Muscle of back (tissue), 11 donors: Measurements from ENCODE around the gene STIM2. TPM values are rescaled to one million over a fixed set of nuclear protein-coding genes. Genes with fewer than 3 reads are reported as not detected.

Source experiments
- DNase-seq, 3 donors: peaks; one replicate each; pipeline versions ENCODE4 v3.0.0 to v3.0.0-alpha.2; 2013
- polyA plus RNA-seq, 10 donors: library from polyadenylated mRNA; unstranded; fragments of 120-200 nt; gene quantifications; one replicate each; pipeline ENCODE4 v1.2.1, GENCODE V29; 2013; ENCODE audit not compliant: insufficient read length in 10 of 10

STIM2 gene
- polyA plus RNA-seq, 10 donors, result 37.5 to 68.9 (median 44.7) TPM

DNA sequence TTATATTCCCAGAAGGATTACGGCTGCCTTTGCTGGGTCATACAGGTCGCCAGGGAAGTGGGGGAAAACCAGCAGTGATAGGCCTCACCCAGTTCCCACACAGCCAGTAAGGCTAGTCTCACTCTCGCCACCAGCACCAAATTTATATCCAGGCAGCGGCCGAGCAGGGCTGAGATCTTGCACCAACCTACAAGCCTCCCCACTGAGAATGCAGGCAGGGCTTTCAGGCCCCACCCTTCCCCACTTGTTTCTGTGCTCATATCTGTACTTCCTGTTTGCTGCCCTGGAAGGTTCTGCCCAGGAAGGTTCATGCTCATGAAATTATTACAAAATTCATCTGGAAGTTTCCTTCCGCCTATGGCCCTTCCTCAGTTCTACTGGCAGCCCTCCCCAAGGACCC lies 179.7 kb downstream of the STIM2 start:
- no peak for DNase-seq

DNA sequence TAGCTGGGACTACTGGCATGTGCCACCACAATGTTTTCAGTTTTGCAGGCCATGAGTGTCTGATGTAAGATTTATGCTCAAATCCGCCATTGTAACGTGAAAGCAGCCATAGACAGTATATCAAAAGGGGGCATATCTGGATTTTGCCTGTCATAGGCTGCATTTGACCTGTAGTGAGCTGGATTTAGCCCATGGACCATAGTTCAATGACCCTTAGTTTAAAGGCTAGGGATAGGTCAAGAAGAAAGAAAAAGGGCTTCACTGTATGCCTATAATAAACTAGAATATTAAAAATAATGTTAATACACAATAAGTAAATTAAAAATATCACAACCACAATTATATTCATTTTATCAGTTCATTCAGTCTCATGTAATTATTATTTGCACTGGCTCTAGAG lies 181.8 kb downstream of the STIM2 start:
- no peak for DNase-seq

DNA sequence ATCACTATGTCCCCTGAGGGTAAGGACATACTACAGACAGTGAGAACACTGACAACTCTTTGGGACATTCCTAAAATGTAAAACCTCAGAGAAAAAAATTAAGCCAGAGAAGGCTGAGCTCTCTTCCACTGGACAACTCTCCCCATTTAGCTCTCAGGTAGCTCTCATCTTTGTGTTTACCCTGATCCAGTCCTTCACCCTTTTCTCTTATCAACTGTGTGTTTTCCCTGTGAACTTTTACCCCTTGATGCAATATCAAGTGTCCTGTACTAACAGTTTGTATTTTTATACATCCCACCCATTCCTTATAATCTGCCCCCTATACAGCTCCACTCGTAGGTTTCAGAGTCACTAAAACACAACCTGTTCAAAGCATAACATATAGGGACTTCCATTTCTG lies 182.6 kb downstream of the STIM2 start:
- no peak for DNase-seq

DNA sequence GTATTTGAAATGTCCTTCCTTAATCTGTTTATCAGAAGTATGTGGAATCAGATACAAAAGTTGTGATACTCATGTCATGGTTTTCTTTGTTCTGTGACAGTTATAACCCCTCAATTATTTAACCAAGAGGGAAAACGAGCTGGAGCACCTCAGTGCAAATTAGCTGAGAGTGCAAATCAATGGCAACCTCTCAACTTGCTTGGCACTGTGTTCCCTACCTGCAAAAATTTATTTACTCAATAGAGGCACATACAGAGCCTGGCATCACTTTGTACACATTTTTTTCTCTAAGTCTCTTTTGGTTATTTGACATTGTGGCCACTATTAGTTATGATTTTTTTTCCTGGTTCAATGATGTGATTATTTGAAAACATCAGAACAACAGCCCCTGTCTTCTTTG lies 186.2 kb downstream of the STIM2 start:
- no peak for DNase-seq

DNA sequence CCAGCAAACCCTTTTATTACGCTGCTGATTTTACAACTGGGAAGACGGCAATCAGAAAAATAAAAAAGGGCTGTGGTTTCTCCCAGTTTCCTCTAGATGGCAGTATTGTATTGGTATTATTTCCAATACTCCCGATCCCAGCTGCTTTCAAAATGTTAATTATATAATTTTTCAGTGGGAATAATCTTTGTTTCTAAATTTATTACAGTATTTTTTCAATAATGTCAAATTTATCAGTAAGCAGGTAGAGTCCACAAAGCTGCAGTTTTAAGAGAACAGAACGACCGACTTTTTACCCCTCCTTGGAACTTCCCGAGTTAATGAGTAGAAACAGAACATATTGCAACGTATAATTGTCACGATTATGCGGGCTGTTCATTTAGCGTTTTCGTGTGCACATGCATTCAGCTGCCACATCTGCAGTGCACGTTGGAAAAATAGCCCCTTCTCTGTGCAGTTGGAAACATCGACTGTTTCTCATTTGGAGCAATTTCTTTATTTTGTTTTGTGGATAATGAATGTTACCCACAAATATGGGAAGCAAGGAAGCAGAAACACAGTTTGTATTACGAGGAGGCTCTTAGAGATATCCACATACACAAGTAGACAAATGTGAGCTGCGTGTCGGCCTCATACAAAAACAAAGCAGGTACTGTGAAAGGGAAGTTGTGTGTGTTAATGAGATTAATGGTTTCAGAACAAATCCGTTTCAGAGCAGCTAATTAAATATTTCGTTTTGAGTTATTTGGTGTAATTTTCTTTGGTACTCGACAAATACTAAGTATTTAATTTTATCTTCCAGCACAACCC lies 188.0 kb downstream of the STIM2 start:
- peak; percentile 27 to 75 (median 34) for DNase-seq

DNA sequence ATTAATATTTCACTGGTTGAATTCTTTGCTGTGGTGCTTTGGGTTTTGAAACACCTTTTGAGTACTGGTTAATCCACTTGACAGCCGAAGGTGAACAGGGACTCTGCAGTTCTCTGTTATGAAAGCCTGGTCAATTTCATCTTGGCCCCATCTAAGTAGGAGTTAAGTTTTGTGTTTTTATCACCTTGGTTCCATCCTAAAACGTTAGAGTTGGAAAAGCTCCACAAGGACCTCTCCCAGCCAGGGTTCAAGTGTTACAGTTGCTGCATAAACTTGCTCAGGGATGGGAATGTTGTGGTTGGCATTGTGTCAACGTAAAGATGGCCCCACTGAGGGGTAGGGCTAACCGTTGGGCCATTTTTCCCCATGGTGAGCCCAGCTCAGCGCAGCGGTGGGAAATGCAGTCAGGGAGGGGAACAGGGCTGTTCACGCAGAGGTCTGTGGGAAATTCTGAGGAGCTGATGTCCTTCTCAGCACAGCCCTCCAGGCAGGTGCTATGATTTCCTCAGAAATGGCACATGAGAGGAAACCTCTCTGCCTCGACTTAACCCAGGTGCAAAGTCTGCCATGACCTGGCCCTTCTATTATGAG lies 188.7 kb downstream of the STIM2 start:
- DNase-seq, result no peak

DNA sequence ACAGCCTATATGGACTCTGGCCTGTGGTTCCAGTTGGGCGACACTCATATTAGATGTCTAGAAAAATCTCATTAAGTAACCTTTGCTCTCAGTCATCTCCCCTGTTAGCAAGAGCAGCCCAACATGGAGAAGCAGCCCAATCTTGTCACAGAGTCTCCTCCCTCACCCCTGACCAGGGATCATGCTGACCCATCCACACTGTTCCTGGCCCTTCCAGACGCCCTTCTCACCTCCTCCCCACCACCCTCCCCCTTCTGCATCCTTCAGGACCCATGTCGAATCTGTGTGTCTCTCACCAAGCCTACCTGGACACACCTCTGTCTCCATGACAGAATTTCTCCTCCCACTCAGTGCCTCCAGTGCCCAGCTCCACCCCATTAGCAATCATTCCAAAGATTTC lies 190.1 kb downstream of the STIM2 start:
- DNase-seq, result no peak

DNA sequence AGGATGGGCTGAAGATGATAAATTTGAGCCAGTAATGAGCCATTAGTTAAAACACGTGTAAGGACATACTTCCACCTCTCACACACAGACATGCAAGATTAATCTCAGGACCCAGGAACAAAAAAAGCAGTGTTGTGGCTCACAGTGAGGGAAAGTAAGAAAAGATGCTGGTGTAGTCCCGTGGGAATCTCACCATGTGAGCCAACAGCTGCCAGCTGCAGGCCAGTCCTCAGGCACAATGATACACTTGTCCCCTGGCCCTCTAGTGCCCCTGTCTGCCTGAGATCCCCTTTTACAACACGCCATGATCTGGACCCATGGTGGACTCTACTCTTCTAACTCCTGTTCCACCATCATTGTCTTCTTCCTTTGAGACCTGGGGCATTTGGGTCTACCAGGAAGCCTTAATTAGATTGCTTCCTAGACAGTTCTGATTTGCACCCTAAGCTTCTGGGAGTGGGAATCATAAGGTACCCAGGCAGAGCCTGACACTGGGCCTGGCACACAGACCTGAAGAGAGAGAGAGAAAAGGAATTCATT lies 194.7 kb downstream of the STIM2 start:
- DNase-seq, result no peak

DNA sequence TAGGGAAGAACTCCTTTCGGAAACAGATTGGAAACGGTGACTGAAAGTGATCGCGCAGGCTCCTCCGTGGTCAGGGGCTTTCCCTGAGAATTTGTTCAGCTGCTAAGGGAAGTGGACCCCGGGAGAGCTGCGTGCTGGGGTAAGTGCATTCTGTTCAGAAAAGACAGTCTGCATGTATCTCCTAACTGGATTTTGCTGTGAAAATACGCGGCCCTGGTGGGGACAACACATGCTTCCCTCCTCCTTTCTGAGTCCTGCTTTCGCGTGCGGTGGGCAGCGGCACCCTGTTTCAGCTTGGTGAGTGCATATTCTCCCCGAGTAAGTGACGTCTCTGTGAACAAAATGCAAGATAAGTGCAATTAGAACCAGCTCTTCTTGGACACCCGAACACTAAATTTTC lies 195.6 kb downstream of the STIM2 start:
- DNase-seq, result no peak

DNA sequence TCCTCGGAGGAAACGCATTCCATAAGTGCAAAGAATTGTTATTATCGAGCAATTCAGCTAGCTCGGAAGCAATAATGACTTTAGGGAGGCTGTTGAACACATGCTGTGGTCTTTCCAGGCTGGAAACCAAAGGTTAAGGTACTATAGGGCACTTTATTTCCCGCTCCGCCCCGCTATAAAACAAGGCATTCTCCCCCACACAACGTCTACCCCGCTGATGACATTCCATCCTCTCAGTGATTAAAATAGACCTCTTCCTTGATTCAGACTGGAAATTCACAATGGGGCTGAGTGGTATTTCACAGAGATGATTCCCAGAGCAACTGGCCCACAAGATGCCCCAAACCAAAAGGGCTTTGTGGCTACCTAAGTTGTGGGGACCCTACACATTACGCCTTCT lies 196.4 kb downstream of the STIM2 start:
- DNase-seq, result no peak

DNA sequence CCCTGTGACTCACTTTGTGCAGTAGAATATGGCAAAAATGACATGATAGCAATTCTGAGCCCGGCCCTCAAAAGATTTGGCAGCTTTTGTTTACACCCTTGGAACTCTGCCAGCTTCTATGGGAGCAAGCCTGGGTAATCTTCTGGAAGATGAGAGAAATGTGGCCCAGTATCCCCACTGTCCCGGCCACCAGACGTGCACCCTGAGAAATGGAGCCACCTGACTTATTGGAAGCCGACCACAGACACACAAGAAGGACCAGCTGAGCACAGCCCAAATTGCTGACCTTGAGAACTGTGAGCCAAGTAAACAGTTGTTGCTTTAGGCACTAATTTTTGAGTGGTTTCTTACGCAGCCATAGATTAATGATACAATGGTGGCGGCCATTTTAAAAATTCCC lies 197.0 kb downstream of the STIM2 start:
- no peak for DNase-seq

DNA sequence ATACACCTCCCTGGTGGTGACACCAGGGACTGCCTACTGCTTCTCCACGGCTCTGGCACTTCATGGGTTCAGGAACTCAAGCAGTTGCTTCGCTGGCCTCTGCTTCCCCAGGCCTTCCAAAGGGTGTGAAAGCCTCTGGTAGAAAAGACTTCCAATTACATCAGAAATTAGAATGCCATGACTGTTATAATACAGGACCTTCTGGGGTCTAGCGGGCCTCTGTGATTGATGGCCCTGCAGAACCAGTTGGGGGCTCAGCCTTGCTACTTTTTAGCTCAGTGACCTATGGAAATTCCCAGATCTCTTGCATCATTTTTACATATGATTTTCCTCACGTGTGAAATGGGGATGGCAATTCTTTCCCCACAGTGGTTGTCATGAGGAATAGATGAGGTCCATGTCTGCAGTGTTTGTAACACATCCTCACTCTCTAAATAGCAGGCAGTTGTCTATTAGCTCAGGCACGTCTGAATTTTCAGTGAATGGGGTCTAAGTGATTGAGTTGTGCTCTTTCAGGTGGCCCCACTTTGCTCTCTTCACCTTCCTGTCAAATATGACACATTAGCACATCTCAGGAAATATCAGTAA lies 198.3 kb downstream of the STIM2 start:
- DNase-seq, result no peak

DNA sequence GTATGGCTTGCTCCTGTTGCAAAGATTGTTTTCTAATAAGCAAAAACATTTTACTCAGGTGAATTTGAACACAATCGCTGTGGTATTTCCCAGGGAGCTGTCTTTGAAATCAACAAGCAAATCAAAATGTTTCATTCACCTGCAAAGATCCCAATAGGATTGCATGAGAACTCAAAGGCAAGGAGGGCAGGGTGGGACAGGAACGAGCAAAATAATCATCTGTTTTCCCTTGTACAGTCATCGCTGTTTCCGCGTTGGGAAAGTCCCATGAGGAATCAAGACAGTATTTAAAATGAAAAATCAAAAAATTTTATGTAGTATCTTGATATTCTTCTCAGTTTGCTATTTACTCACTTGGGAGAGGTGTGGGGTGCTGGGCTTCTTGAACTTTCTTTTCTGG lies 198.8 kb downstream of the STIM2 start:
- no peak for DNase-seq

DNA sequence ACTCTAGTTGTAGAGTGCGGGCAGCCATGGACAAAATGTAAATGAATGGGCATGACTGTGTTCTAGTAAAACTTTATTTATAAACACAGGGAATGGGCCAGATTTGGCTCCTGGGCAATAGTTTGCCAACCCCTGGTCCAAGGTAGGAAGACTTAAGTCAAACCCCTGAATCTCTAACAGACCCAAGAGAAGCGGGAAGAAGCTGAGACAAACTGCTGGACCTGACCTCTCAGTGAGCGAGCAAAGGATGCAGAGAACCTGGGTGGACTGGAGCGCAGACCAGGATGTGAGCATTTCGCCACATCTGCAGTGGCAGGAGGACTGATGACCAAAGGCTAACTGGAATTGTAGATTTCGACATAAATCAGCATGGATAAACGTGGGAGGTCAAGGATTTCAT lies 201.6 kb downstream of the STIM2 start:
- no peak for DNase-seq

DNA sequence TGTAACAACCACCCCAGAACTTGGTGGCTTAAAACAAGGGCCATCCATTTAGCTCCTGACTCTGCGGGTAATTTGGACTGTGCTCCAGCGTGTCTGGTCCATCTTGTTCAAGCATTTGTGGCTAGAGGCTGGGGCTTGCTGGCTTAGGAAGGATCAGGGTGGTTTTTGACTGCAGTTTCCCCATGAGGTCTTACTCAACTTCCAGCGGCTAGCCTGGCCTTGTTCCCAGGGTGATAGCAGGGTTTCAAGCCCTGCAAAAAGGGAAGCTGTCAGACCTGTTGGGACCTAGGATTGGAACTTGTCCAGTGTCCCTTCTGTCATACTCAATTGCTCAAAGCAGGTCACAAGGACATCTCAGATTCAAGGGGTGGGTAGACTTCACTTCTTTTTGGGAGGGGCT lies 205.9 kb downstream of the STIM2 start:
- DNase-seq, result peak in 1 of 3 donors; percentile 23

DNA sequence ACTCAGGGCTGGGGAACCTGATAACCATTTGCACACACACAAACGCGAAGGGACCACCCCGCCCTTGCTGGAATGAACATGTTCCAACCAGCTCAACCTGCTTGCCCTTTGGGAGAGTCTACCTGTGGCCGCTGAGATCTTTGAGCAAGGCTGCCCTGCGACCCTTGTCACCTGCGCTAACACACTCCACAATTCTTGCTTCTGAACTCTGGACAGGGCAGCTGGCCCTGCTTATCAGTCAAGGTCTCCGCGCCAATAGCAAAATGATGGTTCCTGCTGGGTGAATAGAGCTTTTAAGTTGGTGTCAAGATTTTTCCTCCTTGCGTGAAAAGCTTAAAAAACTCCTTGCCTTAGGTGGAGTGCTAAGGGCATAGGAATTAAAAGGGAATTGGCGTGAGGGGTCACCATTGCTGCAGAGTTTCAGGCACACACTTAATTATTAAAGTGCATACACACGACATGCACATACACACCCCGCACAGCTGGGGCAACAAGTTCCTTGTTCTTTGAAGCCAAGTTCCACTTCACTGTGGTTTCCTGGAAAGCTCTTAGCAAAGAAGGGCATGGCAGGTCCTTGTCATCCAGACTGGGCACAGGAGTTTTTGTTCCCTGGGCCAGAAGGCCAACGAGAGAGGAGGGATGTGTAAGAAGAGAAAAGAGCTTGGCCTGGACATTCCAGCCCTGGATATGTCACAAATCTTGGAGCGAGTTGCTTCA lies 207.7 kb downstream of the STIM2 start:
- DNase-seq, result no peak
